ENCODE data around the gene PCBP2.

DNA sequence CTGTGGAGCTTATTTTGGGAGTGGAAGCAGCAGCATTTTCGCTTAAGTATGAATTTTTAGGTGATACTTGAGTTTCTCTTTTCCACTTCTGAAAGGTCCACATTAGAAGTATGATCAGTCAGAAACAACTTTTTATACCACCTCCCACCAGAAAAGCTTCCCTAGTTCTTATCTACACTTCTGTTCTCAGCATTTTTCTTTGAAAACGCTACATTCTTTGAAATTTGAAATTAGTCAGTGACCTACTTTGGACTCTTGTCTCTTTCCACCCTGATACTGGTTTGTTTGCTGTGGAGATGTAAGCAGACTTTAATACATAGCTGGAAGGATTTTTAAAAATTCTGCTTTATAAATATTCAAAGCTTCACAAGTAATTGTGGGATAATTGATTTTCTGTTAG is 22.2 kb downstream of the PCBP2 start:
- TF ChIP-seq, protein P1, sequence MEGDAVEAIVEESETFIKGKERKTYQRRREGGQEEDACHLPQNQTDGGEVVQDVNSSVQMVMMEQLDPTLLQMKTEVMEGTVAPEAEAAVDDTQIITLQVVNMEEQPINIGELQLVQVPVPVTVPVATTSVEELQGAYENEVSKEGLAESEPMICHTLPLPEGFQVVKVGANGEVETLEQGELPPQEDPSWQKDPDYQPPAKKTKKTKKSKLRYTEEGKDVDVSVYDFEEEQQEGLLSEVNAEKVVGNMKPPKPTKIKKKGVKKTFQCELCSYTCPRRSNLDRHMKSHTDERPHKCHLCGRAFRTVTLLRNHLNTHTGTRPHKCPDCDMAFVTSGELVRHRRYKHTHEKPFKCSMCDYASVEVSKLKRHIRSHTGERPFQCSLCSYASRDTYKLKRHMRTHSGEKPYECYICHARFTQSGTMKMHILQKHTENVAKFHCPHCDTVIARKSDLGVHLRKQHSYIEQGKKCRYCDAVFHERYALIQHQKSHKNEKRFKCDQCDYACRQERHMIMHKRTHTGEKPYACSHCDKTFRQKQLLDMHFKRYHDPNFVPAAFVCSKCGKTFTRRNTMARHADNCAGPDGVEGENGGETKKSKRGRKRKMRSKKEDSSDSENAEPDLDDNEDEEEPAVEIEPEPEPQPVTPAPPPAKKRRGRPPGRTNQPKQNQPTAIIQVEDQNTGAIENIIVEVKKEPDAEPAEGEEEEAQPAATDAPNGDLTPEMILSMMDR (conservative IDR thresholded peaks at IDR 0.05 in 1 of 2, IDR thresholded peaks at IDR 0.05 in 1 of 2; ENCODE audit: low read depth in 1 of 2, low read length in 2 of 2): no peak
- no peak for TF ChIP-seq EZH2 (IDR thresholded peaks at IDR 0.05; ENCODE audit: low read length, missing control alignments)
